Common myeloid progenitor, CD34-positive (primary cell): Measurements from ENCODE around the gene ERP29.
"Not testable (repeated sequence)": the region's sequence is repeated elsewhere in the genome, so short reads cannot be mapped to it uniquely, and the experiment has no call there.

Source experiments
- CTCF ChIA-PET: fragments of 350-600 bp; sonication (Branson Sonifier 250); formaldehyde crosslinking; loops from one replicate; lab custom pipeline; 2021; ENCODE audit warnings: antibody characterized with exemption; lab: Charles Lee
- POLR2A ChIA-PET: fragments of 350-600 bp; sonication (Branson Sonifier 250); formaldehyde crosslinking; loops from one replicate; lab custom pipeline; 2021; ENCODE audit warnings: antibody characterized with exemption; lab: Charles Lee
- DNase-seq, 3 donors: peaks; one replicate each; pipeline versions ENCODE4 v3.0.0 to v3.0.0-alpha.2; 2013
- H3K27ac ChIP-seq, 2 experiments: 1 replicate in 1 of 2; 2 replicates in 1 of 2; pipeline ENCODE4 v1.7.0; 2013; ENCODE audit warnings: inconsistent platforms in 2 of 2, low read length in 2 of 2, mild to moderate bottlenecking in 2 of 2, low read depth in 1 of 2, moderate library complexity in 1 of 2; ENCODE audit not compliant: severe bottlenecking in 2 of 2, insufficient read depth in 1 of 2, poor library complexity in 1 of 2
- H3K27me3 ChIP-seq, 5 experiments: replicated peaks in 2 of 5; 1 replicate in 3 of 5; 2 replicates in 2 of 5; pipeline versions ENCODE4 v1.6.1 to v1.7.0; 2013; ENCODE audit warnings: low read length in 4 of 5, mild to moderate bottlenecking in 2 of 5, moderate library complexity in 2 of 5, inconsistent platforms in 1 of 5; ENCODE audit not compliant: insufficient read depth in 5 of 5, control insufficient read depth in 4 of 5
- H3K36me3 ChIP-seq, 4 experiments: 1 replicate in 2 of 4; 2 replicates in 2 of 4; pipeline versions ENCODE4 v1.6.1 to v1.7.0; 2013; ENCODE audit warnings: low read length in 3 of 4, control low read depth in 1 of 4, mild to moderate bottlenecking in 1 of 4; ENCODE audit not compliant: control insufficient read depth in 4 of 4, insufficient read depth in 4 of 4
- H3K4me1 ChIP-seq, 4 experiments: 1 replicate in 3 of 4; 2 replicates in 1 of 4; pipeline versions ENCODE4 v1.6.1 to v1.7.1; 2013; ENCODE audit warnings: low read length in 3 of 4, mild to moderate bottlenecking in 3 of 4, control low read depth in 1 of 4, inconsistent platforms in 1 of 4, moderate library complexity in 1 of 4; ENCODE audit not compliant: control insufficient read depth in 4 of 4, insufficient read depth in 4 of 4; ENCODE audit errors: control extremely low read depth in 1 of 4
- H3K4me3 ChIP-seq, 7 experiments: 1 replicate in 4 of 7; 2 replicates in 3 of 7; pipeline versions ENCODE4 v1.5.1 to v1.7.0; 2013; ENCODE audit warnings: mild to moderate bottlenecking in 7 of 7, low read length in 6 of 7, moderate library complexity in 6 of 7, inconsistent platforms in 2 of 7, low read depth in 2 of 7, control low read depth in 1 of 7; ENCODE audit not compliant: insufficient read depth in 4 of 7, control insufficient read depth in 1 of 7; ENCODE audit errors: extremely low read depth in 1 of 7
- H3K9me3 ChIP-seq, 5 experiments: 1 replicate in 4 of 5; 2 replicates in 1 of 5; pipeline versions ENCODE4 v1.6.1 to v1.7.1; 2013; ENCODE audit warnings: low read length in 4 of 5, mild to moderate bottlenecking in 2 of 5, inconsistent platforms in 1 of 5, low read depth in 1 of 5, moderate library complexity in 1 of 5; ENCODE audit not compliant: control insufficient read depth in 4 of 5, insufficient read depth in 2 of 5; ENCODE audit errors: control extremely low read depth in 1 of 5
- WGBS: methylation state at CpG from one replicate; pipeline ENCODE4 v1.1.5; 2013; ENCODE audit not compliant: insufficient coverage; 5-methylcytosine and 5-hydroxymethylcytosine counted together

ERP29 gene

DNA sequence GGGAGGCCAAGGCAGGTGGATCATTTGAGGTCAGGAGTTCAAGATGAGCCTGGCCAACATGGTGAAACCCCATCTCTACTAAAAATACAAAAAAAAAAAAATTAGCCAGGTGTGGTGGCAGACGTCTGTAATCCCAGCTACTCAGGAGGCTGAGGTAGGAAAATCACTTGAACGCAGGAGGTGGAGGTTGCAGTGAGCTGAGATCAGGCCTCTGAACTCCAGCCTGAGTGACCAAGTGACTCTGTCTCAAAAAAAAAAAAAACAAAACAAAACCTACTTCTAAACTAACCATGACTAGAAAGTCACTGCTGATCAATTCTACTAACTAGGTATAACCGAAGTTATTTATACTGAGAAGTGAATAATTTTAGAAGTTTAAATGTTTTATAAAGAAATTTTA, 3.6 kb upstream of the ERP29 start:
- H3K9me3 ChIP-seq, H3K36me3 ChIP-seq, H3K4me3 ChIP-seq, H3K27ac ChIP-seq, DNase-seq, POLR2A ChIA-PET: not testable (repeated sequence)
- 100% methylated on average over 2 of the region's 3 CpGs for WGBS
- H3K27me3 ChIP-seq: peaks cover 0 to 18% (median 3%) of the 10 kb centered on the region in 5 experiments
- CTCF ChIA-PET: interaction anchor here (1.1 to 1.3 kb wide), 2 partner anchors 8 to 15 kb away, joined by 3 read pairs; no protein-coding TSS in a partner anchor
- peaks cover 0 to 24% (median 23%) of the 10 kb centered on the region in 4 experiments for H3K4me1 ChIP-seq

DNA sequence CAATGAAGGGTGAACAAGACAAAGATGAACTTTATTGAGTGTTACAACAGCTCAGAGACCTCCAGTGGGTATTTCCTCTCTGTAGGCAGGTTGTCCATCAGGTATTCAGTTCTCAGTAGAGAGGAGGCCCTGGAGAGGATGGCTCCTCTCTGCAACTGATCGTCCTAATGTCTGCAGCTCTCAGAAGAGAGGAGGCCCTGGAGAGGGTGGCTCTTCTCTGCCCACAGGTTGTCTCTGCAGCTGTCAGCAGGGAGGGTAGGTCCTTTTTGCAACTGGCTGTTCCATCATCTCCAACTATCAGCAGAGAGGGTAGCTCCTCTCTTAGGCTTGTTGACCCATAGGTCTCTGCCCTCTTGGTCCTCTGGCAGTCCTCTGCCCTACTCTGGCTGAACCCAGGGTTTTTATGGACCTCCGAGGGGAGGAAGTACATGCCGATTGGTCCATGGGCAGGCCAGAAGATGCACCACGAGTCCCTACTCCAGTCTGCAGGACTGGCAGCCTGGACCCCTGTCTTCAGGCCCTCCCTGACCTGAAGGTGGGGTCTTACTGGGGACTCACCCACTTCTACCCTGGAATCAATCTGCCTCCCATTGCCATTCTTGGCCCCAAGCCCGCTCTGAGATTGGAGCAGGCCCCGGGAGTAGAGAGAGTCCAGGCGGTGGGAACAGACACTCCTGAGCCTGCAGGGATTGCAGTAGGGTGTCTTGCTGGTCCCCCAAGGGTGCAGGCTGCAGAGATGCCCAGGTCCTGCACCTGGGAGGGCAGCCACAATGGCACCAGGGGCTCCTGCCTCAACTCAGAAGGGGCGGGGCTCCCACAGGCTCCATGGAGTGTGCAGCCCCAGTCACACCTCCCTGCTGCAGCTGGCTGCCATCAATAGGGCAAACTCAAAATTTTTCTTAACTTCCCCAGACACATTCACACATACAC, 2.5 kb upstream of the ERP29 start:
- Histone ChIP-seq H3K27me3 (peaks cover 0 to 10% (median 2%) of the 10 kb centered on the region in 5 experiments), H3K27ac (no peak overlapping the region), H3K9me3 (no peaks in the 10 kb centered on the region), H3K4me1 (peaks cover 0 to 30% (median 25%) of the 10 kb centered on the region in 4 experiments), H3K4me3 (no peak overlapping the region), H3K36me3 (peaks cover 0 to 5% (median under 1%) of the 10 kb centered on the region in 4 experiments)
- CTCF ChIA-PET: interaction anchor here (1.1 to 1.3 kb wide), 2 partner anchors 9 to 16 kb away, joined by 3 read pairs; no protein-coding TSS in a partner anchor
- 98% methylated on average over 6 of the region's 8 CpGs for WGBS
- POLR2A ChIA-PET: no interaction called here
- DNase-seq: no peak

DNA sequence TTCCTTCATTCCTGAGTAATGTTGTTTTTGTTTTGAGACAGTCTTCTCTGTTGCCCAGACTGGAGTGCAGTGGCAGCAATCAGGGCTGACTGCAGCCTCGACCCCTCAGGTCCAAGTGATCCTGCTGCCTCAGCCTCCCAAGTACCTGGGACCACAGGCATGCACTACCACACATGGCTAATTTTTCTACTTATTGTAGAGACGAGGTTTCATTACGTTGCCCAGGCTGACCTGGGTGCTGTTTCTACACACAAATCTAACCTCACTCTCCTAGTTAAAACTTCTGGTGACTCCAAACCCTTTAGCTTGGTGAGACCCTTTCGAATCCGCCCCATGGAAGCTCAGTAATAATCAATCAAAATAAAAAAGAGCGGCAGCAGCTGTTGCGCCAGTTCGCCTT, 1.5 kb upstream of the ERP29 start:
- POLR2A ChIA-PET: interaction anchor here (1.2 kb wide), 1 partner anchor 14 kb away, joined by 3 read pairs; no protein-coding TSS in a partner anchor
- peak overlapping the region in 1 of 2 experiments; percentile 92 for H3K27ac ChIP-seq
- H3K9me3 ChIP-seq: no peaks in the 10 kb centered on the region
- WGBS: 99% methylated on average over 8 of the region's 8 CpGs
- DNase-seq: no peak
- H3K4me3 ChIP-seq: peak overlapping the region in 5 of 7 experiments; percentile 17 to 94 (median 73)
- peaks cover 0 to 27% (median 25%) of the 10 kb centered on the region in 4 experiments for H3K4me1 ChIP-seq
- H3K36me3 ChIP-seq: peaks cover 0 to 13% (median 7%) of the 10 kb centered on the region in 4 experiments
- H3K27me3 ChIP-seq: peaks cover 0 to 6% (median 2%) of the 10 kb centered on the region in 5 experiments
- CTCF ChIA-PET: interaction anchor here (1.4 kb wide), 1 partner anchor 186 kb away, joined by 4 read pairs; no protein-coding TSS in a partner anchor

DNA sequence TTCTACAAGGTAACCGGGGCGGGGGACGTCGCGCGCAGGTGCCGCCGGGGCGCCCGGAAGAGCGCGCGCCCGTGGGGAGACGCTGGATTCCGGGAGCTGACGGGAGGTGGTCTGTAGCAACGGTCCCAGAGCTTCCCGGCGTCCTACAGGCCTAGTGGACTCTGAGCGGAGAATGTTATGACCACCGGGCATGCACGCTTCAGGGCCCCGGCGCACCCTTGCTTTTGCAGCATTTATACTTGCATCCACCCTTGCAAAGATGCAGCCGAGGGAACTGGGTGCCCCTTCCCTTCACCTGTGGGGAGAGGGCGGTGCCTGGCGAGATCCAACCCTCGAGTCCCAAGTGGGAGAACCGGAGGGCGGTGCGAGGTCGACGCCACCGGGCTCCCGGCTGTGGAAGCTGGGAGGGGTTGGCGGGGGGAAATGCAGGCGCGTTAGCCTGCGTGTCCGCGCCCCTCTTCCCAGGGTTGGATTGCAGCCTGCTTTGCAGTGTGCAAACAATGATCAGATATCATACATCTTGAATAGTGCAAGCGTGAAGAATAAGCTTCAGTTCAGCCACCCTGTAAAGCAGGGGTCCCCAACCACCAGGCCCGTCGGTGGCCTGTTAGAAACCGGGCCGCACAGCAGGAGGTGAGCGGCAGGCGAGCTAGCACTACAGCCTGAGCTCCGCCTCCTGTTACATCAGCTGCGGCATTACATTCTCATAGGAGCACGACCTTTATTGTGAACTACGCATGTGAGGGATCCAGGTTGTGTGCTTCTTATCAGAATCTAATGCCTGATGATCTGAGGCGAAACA, 576 bp downstream of the ERP29 start:
- Histone ChIP-seq H3K4me3 (peak overlapping the region; percentile 84 to 98 (median 92)), H3K4me1 (peaks cover 4 to 27% (median 25%) of the 10 kb centered on the region in 4 experiments), H3K9me3 (no peaks in the 10 kb centered on the region), H3K36me3 (peaks cover 0 to 29% (median 15%) of the 10 kb centered on the region in 4 experiments), H3K27ac (peak overlapping the region; percentile 43 to 87), H3K27me3 (no peaks in the 10 kb centered on the region)
- peak; percentile 61 to 81 (median 76) for DNase-seq
- WGBS: 4% methylated on average over 39 of the region's 54 CpGs
- ChIA-PET CTCF (interaction anchor here (0.7 to 2.2 kb wide), 8 partner anchors 9 to 69 kb away, joined by 3 to 15 read pairs (median 4); no protein-coding TSS in a partner anchor), POLR2A (interaction anchor here (0.6 to 1.1 kb wide), 3 partner anchors 8 to 139 kb away, joined by 3 to 5 read pairs (median 3); no protein-coding TSS in a partner anchor)

DNA sequence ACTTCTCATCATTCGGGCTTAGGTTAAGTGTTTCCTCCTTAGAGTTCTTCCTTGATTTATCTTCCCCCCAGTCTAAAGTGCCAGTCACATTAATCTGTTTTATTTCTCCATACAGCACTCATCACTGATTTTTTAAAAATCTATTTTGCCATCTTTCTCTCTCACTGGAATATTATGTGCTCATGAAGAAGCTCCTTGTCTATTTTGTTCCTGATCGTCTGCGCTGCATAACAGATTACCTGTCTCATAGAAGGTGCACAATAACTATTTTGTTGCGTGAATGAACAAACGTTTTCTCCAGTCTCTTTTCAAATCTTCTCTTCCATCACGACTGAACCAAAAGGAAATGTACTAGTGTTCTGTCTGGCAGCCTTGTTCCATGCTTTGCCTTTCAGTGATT, 2.7 kb downstream of the ERP29 start:
- Histone ChIP-seq H3K27me3 (no peaks in the 10 kb centered on the region), H3K27ac (no peak overlapping the region), H3K4me1 (peaks cover 4 to 27% (median 25%) of the 10 kb centered on the region in 4 experiments), H3K4me3 (no peak overlapping the region), H3K9me3 (no peaks in the 10 kb centered on the region), H3K36me3 (peaks cover 14 to 51% (median 26%) of the 10 kb centered on the region in 4 experiments)
- no peak for DNase-seq
- ChIA-PET POLR2A (interaction anchor here (0.6 kb wide), 1 partner anchor 70 kb away, joined by 3 read pairs; no protein-coding TSS in a partner anchor), CTCF (interaction anchor here (0.9 to 1.4 kb wide), 2 partner anchors 15 to 174 kb away, joined by 3 read pairs; partner anchors contain the start of gene MAPKAPK5)
- 96% methylated on average over 6 of the region's 6 CpGs for WGBS

DNA sequence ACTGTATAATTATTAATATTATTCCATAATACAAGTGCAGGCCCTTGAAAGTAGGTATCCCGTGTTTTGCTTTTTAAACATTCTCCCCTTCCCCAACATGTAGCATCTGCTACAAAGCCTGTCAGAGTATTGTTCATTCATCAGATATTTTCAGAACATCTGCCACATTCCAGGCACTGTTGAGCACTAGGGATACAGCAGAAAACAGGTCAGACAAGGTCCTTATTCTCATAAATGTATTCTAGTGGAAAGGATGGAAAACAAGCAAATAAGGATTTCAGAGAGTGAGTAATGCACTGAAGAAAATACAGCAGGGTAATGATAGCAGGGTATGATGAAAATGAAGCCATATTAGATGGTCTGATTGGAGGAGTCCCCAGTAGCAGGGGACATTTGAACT, 3.8 kb downstream of the ERP29 start:
- peaks cover 19 to 59% (median 33%) of the 10 kb centered on the region in 4 experiments for H3K36me3 ChIP-seq
- no peak for DNase-seq
- ChIA-PET CTCF (no interaction called here), POLR2A (no interaction called here)
- H3K9me3 ChIP-seq: no peaks in the 10 kb centered on the region
- peaks cover 4 to 22% (median 19%) of the 10 kb centered on the region in 4 experiments for H3K4me1 ChIP-seq
- H3K27me3 ChIP-seq: no peaks in the 10 kb centered on the region
- H3K4me3 ChIP-seq: no peak overlapping the region
- 100% methylated on average over 1 of the region's 1 CpG for WGBS
- no peak overlapping the region for H3K27ac ChIP-seq
